H1 (cell line): ENCODE data around the gene LSM3. TPM values are rescaled to one million over a fixed set of nuclear protein-coding genes. Genes with fewer than 3 reads are reported as not detected.

Experiments
- CTCF ChIA-PET: fragments of 300-600 bp; sonication (Branson Sonifier 250); formaldehyde crosslinking; loops from one replicate; lab custom pipeline; 2021; ENCODE audit not compliant: partially characterized antibody; lab: Charles Lee
- POLR2A ChIA-PET: fragments of 300-600 bp; sonication (Branson Sonifier 250); formaldehyde crosslinking; loops from one replicate; lab custom pipeline; 2021; ENCODE audit warnings: inconsistent platforms; ENCODE audit not compliant: partially characterized antibody; lab: Charles Lee
- DNase-seq, 2 experiments: peaks; one replicate each; pipeline versions ENCODE4 v3.0.0 to v3.0.0-alpha.2; 2010 to 2022; ENCODE audit warnings: low spot score in 2 of 2, low read depth in 1 of 2, mixed read lengths in 1 of 2
- FAIRE-seq: peaks from 2 replicates; lab custom pipeline; 2011; peaks lifted over from hg19 to GRCh38; lab: Jason Lieb, UNC
- H2AFZ ChIP-seq: 2 replicates; pipeline ENCODE4 v1.8.1; 2012; ENCODE audit warnings: low read length, inconsistent platforms
- H2AK5ac ChIP-seq: 2 replicates; pipeline ENCODE4 v1.6.1; 2013; ENCODE audit warnings: low read depth, low read length
- H2BK120ac ChIP-seq: replicated peaks from 2 replicates; pipeline ENCODE3; 2013; ENCODE audit warnings: low read depth, low read length, inconsistent platforms
- H2BK12ac ChIP-seq: 2 replicates; pipeline ENCODE4 v1.6.1; 2013; ENCODE audit warnings: low read depth, low read length
- H2BK15ac ChIP-seq: 2 replicates; pipeline ENCODE4 v1.6.1; 2013; ENCODE audit warnings: low read length
- H2BK20ac ChIP-seq: 2 replicates; pipeline ENCODE4 v1.6.1; 2013; ENCODE audit warnings: low read length
- H2BK5ac ChIP-seq: 2 replicates; pipeline ENCODE4 v1.6.1; 2013; ENCODE audit warnings: low read depth, low read length
- H3K14ac ChIP-seq: 2 replicates; pipeline ENCODE4 v1.6.1; 2013; ENCODE audit warnings: inconsistent platforms; ENCODE audit not compliant: insufficient read length
- H3K18ac ChIP-seq: 2 replicates; pipeline ENCODE4 v1.6.1; 2013; ENCODE audit warnings: low read length; ENCODE audit errors: extremely low read depth
- H3K23ac ChIP-seq: 2 replicates; pipeline ENCODE4 v1.6.1; 2013; ENCODE audit warnings: inconsistent platforms; ENCODE audit not compliant: insufficient read length
- H3K23me2 ChIP-seq: 2 replicates; pipeline ENCODE4 v1.6.1; 2013; ENCODE audit warnings: low read depth, low read length
- H3K27ac ChIP-seq: 2 replicates; pipeline ENCODE4 v1.6.1; 2011; ENCODE audit warnings: low read depth, low read length, inconsistent platforms
- H3K27me3 ChIP-seq, 4 experiments: replicated peaks in 1 of 4; 1 replicate in 1 of 4; 2 replicates in 3 of 4; pipeline versions ENCODE4 v1.6.1 to v1.8.1; 2011 to 2013; ENCODE audit warnings: low read length in 3 of 4, mild to moderate bottlenecking in 3 of 4, inconsistent platforms in 2 of 4, mixed read lengths in 2 of 4, moderate library complexity in 1 of 4; ENCODE audit not compliant: control insufficient read depth in 3 of 4, insufficient read depth in 3 of 4; ENCODE audit errors: extremely low read depth in 1 of 4
- H3K36me3 ChIP-seq, 4 experiments: 2 replicates each; pipeline versions ENCODE4 v1.6.1 to v1.8.1; 2011 to 2013; ENCODE audit warnings: mild to moderate bottlenecking in 4 of 4, low read length in 3 of 4, moderate library complexity in 2 of 4, control low read depth in 1 of 4, inconsistent platforms in 1 of 4; ENCODE audit not compliant: insufficient read depth in 4 of 4, control insufficient read depth in 2 of 4
- H3K4ac ChIP-seq: replicated peaks from 2 replicates; pipeline ENCODE3; 2013; ENCODE audit warnings: low read length, low read depth, mixed read lengths, inconsistent platforms; ENCODE audit not compliant: insufficient read length
- H3K4me1 ChIP-seq, 4 experiments: replicated peaks in 1 of 4; 1 replicate in 1 of 4; 2 replicates in 3 of 4; pipeline versions ENCODE4 v1.6.1 to v1.8.1; 2011 to 2013; ENCODE audit warnings: low read length in 3 of 4, inconsistent platforms in 2 of 4, mixed read lengths in 1 of 4; ENCODE audit not compliant: insufficient read depth in 4 of 4, control insufficient read depth in 3 of 4
- H3K4me2 ChIP-seq, 2 experiments: 2 replicates each; pipeline versions ENCODE4 v1.6.1 to v1.8.1; 2011 to 2013; ENCODE audit warnings: low read depth in 2 of 2, low read length in 2 of 2, control low read depth in 1 of 2, inconsistent platforms in 1 of 2, mild to moderate bottlenecking in 1 of 2; ENCODE audit not compliant: insufficient read depth in 1 of 2
- H3K4me3 ChIP-seq, 4 experiments: fragments of 200-600, 300-600 bp in 1 of 4; sonication (generic), shearing (Covaris generic), sonication (Bioruptor Twin) in 1 of 4; 2 replicates each; pipeline versions ENCODE4 v1.5.1 to v1.8.1; 2011 to 2016; ENCODE audit warnings: low read length in 4 of 4, low read depth in 3 of 4, control low read depth in 2 of 4, inconsistent platforms in 2 of 4, mild to moderate bottlenecking in 2 of 4, mixed read lengths in 1 of 4, moderate library complexity in 1 of 4; ENCODE audit not compliant: insufficient read depth in 2 of 4; ENCODE audit errors: extremely low read depth in 1 of 4
- H3K56ac ChIP-seq: replicated peaks from 2 replicates; pipeline ENCODE3; 2013; ENCODE audit warnings: low read depth, mild to moderate bottlenecking, mixed read lengths, low read length, inconsistent platforms; ENCODE audit not compliant: insufficient read length
- H3K79me1 ChIP-seq: 2 replicates; pipeline ENCODE4 v1.6.1; 2013; ENCODE audit warnings: low read depth, low read length, control low read depth
- H3K79me2 ChIP-seq, 2 experiments: 2 replicates each; pipeline versions ENCODE4 v1.6.1 to v1.8.1; 2012 to 2013; ENCODE audit warnings: low read length in 2 of 2, mild to moderate bottlenecking in 2 of 2, inconsistent platforms in 1 of 2; ENCODE audit not compliant: insufficient read depth in 2 of 2, control insufficient read depth in 1 of 2
- H3K9ac ChIP-seq, 4 experiments: replicated peaks in 1 of 4; 1 replicate in 1 of 4; 2 replicates in 3 of 4; pipeline versions ENCODE4 v1.6.1 to v1.8.1; 2011 to 2013; ENCODE audit warnings: low read depth in 3 of 4, low read length in 3 of 4, control low read depth in 2 of 4, mild to moderate bottlenecking in 2 of 4, moderate library complexity in 2 of 4, inconsistent platforms in 1 of 4; ENCODE audit errors: extremely low read depth in 1 of 4
- H3K9me3 ChIP-seq, 2 experiments: 2 replicates each; pipeline versions ENCODE4 v1.6.1 to v1.8.1; 2012 to 2013; ENCODE audit warnings: mild to moderate bottlenecking in 2 of 2, moderate library complexity in 2 of 2, control low read depth in 1 of 2, inconsistent platforms in 1 of 2, low read depth in 1 of 2, low read length in 1 of 2, mixed read lengths in 1 of 2; ENCODE audit not compliant: insufficient read depth in 2 of 2
- H4K20me1 ChIP-seq, 2 experiments: replicated peaks in 1 of 2; 2 replicates each; pipeline versions ENCODE3 to v1.8.1; 2011 to 2013; ENCODE audit warnings: inconsistent platforms in 2 of 2, low read length in 2 of 2, mild to moderate bottlenecking in 1 of 2; ENCODE audit not compliant: insufficient read depth in 2 of 2, control insufficient read depth in 1 of 2
- H4K5ac ChIP-seq: 2 replicates; pipeline ENCODE4 v1.6.1; 2013; ENCODE audit warnings: low read length, low read depth, mixed read lengths, inconsistent platforms; ENCODE audit not compliant: insufficient read length
- H4K8ac ChIP-seq: 2 replicates; pipeline ENCODE4 v1.8.0; 2013; ENCODE audit warnings: mild to moderate bottlenecking, moderate library complexity, low read length, inconsistent platforms; ENCODE audit not compliant: insufficient read depth; ENCODE audit errors: extremely low read depth
- H4K91ac ChIP-seq: replicated peaks from 2 replicates; pipeline ENCODE3; 2013; ENCODE audit warnings: low read length, mixed read lengths, inconsistent platforms; ENCODE audit not compliant: insufficient read length
- CBX8 ChIP-seq: fragments of 300-800, 300-1000 bp; sonication (generic); IDR thresholded peaks from 2 replicates; pipeline ENCODE4 v1.7.1; 2016; ENCODE audit warnings: low read depth, low read length, borderline replicate concordance
- CHD2 ChIP-seq: IDR thresholded peaks from 2 replicates; pipeline ENCODE4 v1.6.1; 2012; ENCODE audit warnings: low read length, improper control_type of control experiment
- CTBP2 ChIP-seq: IDR thresholded peaks from 2 replicates; pipeline ENCODE4 v1.7.0; 2011; ENCODE audit warnings: borderline replicate concordance, mild to moderate bottlenecking, moderate library complexity, mixed read lengths, low read length; ENCODE audit not compliant: insufficient read depth, insufficient read length
- E2F6 ChIP-seq: IDR thresholded peaks from 2 replicates; pipeline ENCODE4 v1.6.1; 2012; ENCODE audit warnings: inconsistent platforms
- EGR1 ChIP-seq: IDR thresholded peaks from 2 replicates; pipeline ENCODE4 v1.6.1; 2011; ENCODE audit warnings: low read depth, low read length, borderline replicate concordance
- EZH2 ChIP-seq: fragments of 200-600 bp; sonication (generic); IDR thresholded peaks from 2 replicates; pipeline ENCODE4 v1.7.1; 2012; ENCODE audit warnings: low read depth, mild to moderate bottlenecking, moderate library complexity, low read length, inconsistent platforms; ENCODE audit not compliant: severe bottlenecking
- JUN ChIP-seq: IDR thresholded peaks from 2 replicates; pipeline ENCODE4 v1.6.1; 2011; ENCODE audit warnings: low read depth, mild to moderate bottlenecking, improper control_type of control experiment, low read length
- KDM1A ChIP-seq: fragments of 200-600, 300-600 bp; sonication (generic); IDR thresholded peaks from 2 replicates; pipeline ENCODE4 v1.7.1; 2016; ENCODE audit warnings: mild to moderate bottlenecking, low read length, borderline replicate concordance
- PHF8 ChIP-seq: fragments of 200-600 bp; sonication (generic); conservative IDR thresholded peaks from 2 replicates; pipeline ENCODE4 v1.7.1; 2012; ENCODE audit warnings: low read depth, mild to moderate bottlenecking, inconsistent platforms, low read length, moderate library complexity
- POLR2A ChIP-seq, 2 experiments: IDR thresholded peaks; 1 replicate in 1 of 2; 2 replicates in 1 of 2; pipeline ENCODE4 v1.6.1; 2011; ENCODE audit warnings: low read depth in 2 of 2, low read length in 2 of 2, mild to moderate bottlenecking in 2 of 2; ENCODE audit errors: control extremely low read depth in 1 of 2
- RAD21 ChIP-seq, 2 experiments: IDR thresholded peaks in 1 of 2; conservative IDR thresholded peaks in 1 of 2; 2 replicates each; pipeline ENCODE4 v1.6.1; 2011; ENCODE audit warnings: low read depth in 2 of 2, low read length in 2 of 2, improper control_type of control experiment in 1 of 2, inconsistent platforms in 1 of 2, mild to moderate bottlenecking in 1 of 2, moderate library complexity in 1 of 2
- SP2 ChIP-seq: IDR thresholded peaks from 2 replicates; pipeline ENCODE4 v1.6.1; 2012; ENCODE audit warnings: mild to moderate bottlenecking, low read length, inconsistent platforms
- SUZ12 ChIP-seq: fragments of 200-600 bp; sonication (generic); IDR thresholded peaks from 2 replicates; pipeline ENCODE4 v1.6.1; 2012; ENCODE audit warnings: mild to moderate bottlenecking, inconsistent platforms, low read length, moderate library complexity, mixed read lengths
- YY1 ChIP-seq: IDR thresholded peaks from 2 replicates; pipeline ENCODE4 v1.6.1; 2011; ENCODE audit warnings: low read depth, mild to moderate bottlenecking, low read length
- WGBS, 2 experiments: shearing (Covaris generic) in 1 of 2; methylation state at CpG; one replicate each; pipeline versions ENCODE4 v1.1.6 to v1.1.7; 2013 to 2015; ENCODE audit warnings: low lambda C conversion rate in 2 of 2, mixed read lengths in 2 of 2, inconsistent platforms in 1 of 2, low coverage in 1 of 2, missing lambda C conversion rate in 1 of 2; ENCODE audit not compliant: insufficient replicate concordance in 2 of 2, insufficient coverage in 1 of 2, insufficient read length in 1 of 2; ENCODE audit errors: extremely low coverage in 1 of 2, missing lambda C conversion rate in 1 of 2; 5-methylcytosine and 5-hydroxymethylcytosine counted together
- polyA plus RNA-seq, 7 experiments: library from polyadenylated mRNA; depleted of rRNA in 3 of 7; stranded (reverse) in 5 of 7; unstranded in 2 of 7; fragments of >200 nt in 5 of 7; fragments of 200-250 nt in 2 of 7; gene quantifications; 1 replicate in 5 of 7; 2 replicates in 1 of 7; 4 replicates in 1 of 7; pipeline versions ENCODE4 v1.2.1 to v1.2.3, GENCODE V29; 2011 to 2013; ENCODE audit warnings: missing spikeins in 2 of 7, mixed read lengths in 2 of 7
- total RNA-seq: library from RNA; stranded (reverse); fragmentation: NEBNext Ultra II Directional; extraction: Animal tissue kit (Norgen Biotek cat#: 25700); gene quantifications from 2 replicates; pipeline ENCODE4 v1.2.1, GENCODE V29; 2021

The LSM3 gene
- total and polyA plus RNA-seq, 2 of the 8 experiments (the other 6 are each of a cell fraction or from before 2014, with no cell fraction given), result 7.1 to 25.4 TPM

DNA sequence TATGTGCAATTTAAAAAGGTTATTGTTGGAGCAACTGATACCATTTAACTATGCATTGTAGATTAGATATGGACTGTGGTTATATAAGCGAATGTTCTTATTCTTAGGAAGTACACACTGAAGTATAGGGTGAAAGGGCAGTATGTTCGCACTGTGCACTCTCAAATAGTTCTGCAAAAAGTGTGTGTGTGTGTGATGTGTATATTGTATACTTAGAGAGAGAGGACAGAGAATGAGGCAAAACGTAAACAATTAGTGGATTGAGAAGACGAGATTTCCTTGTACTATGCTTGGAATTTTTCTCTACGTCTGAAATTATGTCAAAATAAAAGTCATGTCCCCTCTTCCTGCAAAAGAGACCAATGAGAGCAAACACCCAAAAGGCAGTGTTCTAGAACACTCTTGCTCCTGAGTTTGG lies 30.4 kb downstream of the LSM3 start:
- H3K4me3 ChIP-seq, result no peak overlapping the region
- no peak overlapping the region for H3K56ac ChIP-seq
- no peaks in the 10 kb centered on the region for H3K79me1 ChIP-seq
- H3K27ac ChIP-seq, result no peak overlapping the region
- H3K27me3 ChIP-seq, result no peaks in the 10 kb centered on the region
- ChIA-PET POLR2A (no interaction called here), CTCF (interaction anchor here (1.5 kb wide), 1 partner anchor 258 kb away, joined by 6 read pairs; no protein-coding TSS in a partner anchor)
- no peak overlapping the region for H3K23ac ChIP-seq
- no peak overlapping the region for H3K4me2 ChIP-seq
- FAIRE-seq, result no peak
- no peak overlapping the region for H3K18ac ChIP-seq
- H2AFZ ChIP-seq, result no peak overlapping the region
- no peak for DNase-seq
- no peak overlapping the region for H4K91ac ChIP-seq
- no peak overlapping the region for H4K5ac ChIP-seq
- H2BK12ac ChIP-seq, result no peak overlapping the region
- no peak overlapping the region for H2BK15ac ChIP-seq
- H4K20me1 ChIP-seq, result no peaks in the 10 kb centered on the region
- no peak overlapping the region for H4K8ac ChIP-seq
- no peaks in the 10 kb centered on the region for H3K79me2 ChIP-seq
- no peak overlapping the region for H3K4ac ChIP-seq
- H3K36me3 ChIP-seq, result no peaks in the 10 kb centered on the region
- no peaks in the 10 kb centered on the region for H3K4me1 ChIP-seq
- no peak overlapping the region for H2AK5ac ChIP-seq
- no peak overlapping the region for H3K14ac ChIP-seq
- H3K23me2 ChIP-seq, result no peaks in the 10 kb centered on the region
- no peaks in the 10 kb centered on the region for H3K9me3 ChIP-seq
- no peak overlapping the region for H2BK5ac ChIP-seq
- H2BK120ac ChIP-seq, result no peak overlapping the region
- no peak overlapping the region for H3K9ac ChIP-seq
- WGBS, 2 experiments, result 77% methylated on average over 5 of the region's 5 CpGs; no CpG with 5 or more reads in 1 of the 2 experiments
- H2BK20ac ChIP-seq, result no peak overlapping the region
- TF ChIP-seq KDM1A (no peak), CTBP2 (no peak), CBX8 (no peak), YY1 (no peak), POLR2A (IDR thresholded peaks at IDR 0.05; ENCODE audit: control extremely low read depth in 1 of 2, low read depth in 2 of 2, low read length in 2 of 2) (no peak), JUN (no peak), E2F6 (no peak), EZH2 (no peak), CHD2 (no peak), PHF8 (no peak), SP2 (no peak), RAD21 (IDR thresholded peaks at IDR 0.05 in 1 of 2, conservative IDR thresholded peaks at IDR 0.05 in 1 of 2; ENCODE audit: low read depth in 2 of 2, low read length in 2 of 2) (no peak), SUZ12 (no peak), EGR1 (no peak)
